HL-60 (cell line): ENCODE results near the gene ANKRD1.

Experiments
- DNase-seq, 2 experiments: peaks; one replicate each; pipeline ENCODE4 v3.0.0-alpha.2; 2010 to 2020; ENCODE audit warnings: low read depth in 1 of 2, low spot score in 1 of 2
- H3K27ac ChIP-seq: fragments of 250-450 bp; sonication (Bioruptor Pico); replicated peaks from 2 replicates; pipeline ENCODE4 v1.5.1; 2020; ENCODE audit warnings: mild to moderate bottlenecking, moderate library complexity
- H3K27me3 ChIP-seq: fragments of 250-450 bp; sonication (Bioruptor Pico); 2 replicates; pipeline ENCODE4 v1.5.1; 2021; ENCODE audit warnings: mild to moderate bottlenecking, moderate library complexity; ENCODE audit not compliant: insufficient read depth, poor library complexity, severe bottlenecking
- H3K4me3 ChIP-seq: replicated peaks from 2 replicates; pipeline ENCODE4 v1.5.1; 2011; ENCODE audit warnings: mild to moderate bottlenecking, control low read depth, low read length; ENCODE audit not compliant: insufficient read depth
- CTCF ChIP-seq: IDR thresholded peaks from one replicate; pipeline ENCODE4 v1.5.1; 2011; ENCODE audit warnings: low read length, control low read depth, inconsistent platforms; ENCODE audit not compliant: insufficient read depth
- GABPA ChIP-seq: IDR thresholded peaks from 2 replicates; pipeline ENCODE4 v1.6.1; 2012; ENCODE audit warnings: low read depth
- POLR2AphosphoS5 ChIP-seq: IDR thresholded peaks from 2 replicates; pipeline ENCODE4 v1.6.1; 2012; ENCODE audit warnings: low read depth
- REST ChIP-seq: IDR thresholded peaks from 2 replicates; pipeline ENCODE4 v1.6.1; 2012; ENCODE audit warnings: low read depth; ENCODE audit not compliant: insufficient replicate concordance
- SPI1 ChIP-seq: IDR thresholded peaks from 2 replicates; pipeline ENCODE4 v1.6.1; 2012; ENCODE audit warnings: low read depth, mild to moderate bottlenecking, borderline replicate concordance
- long read RNA-seq: library from polyadenylated mRNA; unstranded; transcript quantifications from one replicate; pipeline ENCODE4 v2.0.0, GENCODE V29; 2020

The ANKRD1 gene
- long read RNA-seq, result 0 reads

GRCh38 chr10:90920986-90921666 lies at the start of gene ANKRD1:
ANKRD1 (minus strand) TSS chr10:90921087; CDS start chr10:90921027, 60 bp downstream.
- DNase-seq, result no peak
- H3K4me3 ChIP-seq, result no peak within 1 kb of the TSS
- peaks cover 5% of the 10 kb centered on the region for H3K27me3 ChIP-seq
- TF ChIP-seq GABPA (no peak), CTCF (no peak), REST (no peak), POLR2AphosphoS5 (no peak), SPI1 (no peak)
- no peak within 1 kb of the TSS for H3K27ac ChIP-seq

GRCh38 chr10:90969947-90970673 lies 49.2 kb upstream of the ANKRD1 start:
- Histone ChIP-seq H3K27me3 (no peaks in the 10 kb centered on the region), H3K27ac (no peak overlapping the region), H3K4me3 (no peak overlapping the region)
- no peak for DNase-seq
- no peak for TF ChIP-seq CTCF
- no peak for TF ChIP-seq REST
- TF ChIP-seq POLR2AphosphoS5, result no peak
- TF ChIP-seq SPI1, result no peak
- TF ChIP-seq GABPA, result no peak

DNA sequence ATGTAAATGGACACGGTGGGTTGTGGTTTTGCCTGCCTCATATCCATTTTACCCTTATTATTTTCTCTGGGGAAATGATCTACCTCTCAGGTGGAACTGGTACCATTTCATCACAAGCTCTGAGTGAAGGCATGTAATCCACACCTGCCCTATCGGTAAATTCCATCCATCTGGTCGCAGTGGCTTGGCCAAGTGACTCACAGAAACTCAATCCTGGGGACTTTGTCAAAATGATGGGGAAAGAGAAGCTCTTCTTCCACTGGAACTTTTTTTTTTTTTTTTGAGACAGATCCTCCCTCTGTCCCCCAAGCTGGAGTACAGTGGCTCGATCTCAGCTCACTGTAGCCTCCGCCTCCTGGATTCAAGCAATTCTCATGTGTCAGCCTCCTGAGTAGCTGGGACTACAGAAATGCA lies 48.2 kb upstream of the ANKRD1 start:
- Histone ChIP-seq H3K27ac (no peak overlapping the region), H3K27me3 (no peaks in the 10 kb centered on the region), H3K4me3 (no peak overlapping the region)
- no peak for TF ChIP-seq GABPA
- TF ChIP-seq REST, result no peak
- no peak for TF ChIP-seq SPI1
- no peak for TF ChIP-seq CTCF
- no peak for TF ChIP-seq POLR2AphosphoS5
- no peak for DNase-seq
